HEK293T (cell line): ENCODE results near the gene CEP170B.

ENCODE experiments used
- ARNT ChIP-seq: fragments of 450-650 bp; IDR thresholded peaks from 2 replicates; pipeline ENCODE4 v1.6.1; 2017; ENCODE audit warnings: mild to moderate bottlenecking
- ELF4 ChIP-seq: fragments of 450-650 bp; IDR thresholded peaks from 2 replicates; pipeline ENCODE4 v1.6.1; 2017; ENCODE audit warnings: antibody characterized with exemption
- FOXM1 ChIP-seq: fragments of 450-650 bp; IDR thresholded peaks from 2 replicates; pipeline ENCODE4 v1.6.1; 2017; ENCODE audit warnings: mild to moderate bottlenecking, borderline replicate concordance
- SUZ12 ChIP-seq: fragments of 450-650 bp; IDR thresholded peaks from 2 replicates; pipeline ENCODE4 v1.6.1; 2016; ENCODE audit warnings: mild to moderate bottlenecking

GRCh38 chr14:104874110-104874531 is 9.1 kb downstream of the CEP170B start:
- TF ChIP-seq SUZ12 = no peak
- TF ChIP-seq ELF4 = no peak
- TF ChIP-seq ARNT = no peak
- TF ChIP-seq FOXM1 = no peak
